ENCODE results near the gene UBQLNL. TPM values are rescaled to one million over a fixed set of nuclear protein-coding genes. Genes with fewer than 3 reads are reported as not detected.

UBQLNL gene
- under 1 TPM; 0.34 to 0.98 (median 0.71) TPM for total RNA-seq

- no peak for TF ChIP-seq CTCF (IDR thresholded peaks at IDR 0.05; ENCODE audit: low read depth)
These were observed at the start of gene UBQLNL for GRCh38 chr11:5516599-5516998. Gene UBQLNL, minus strand, starts transcription at chr11:5516699. Its CDS starts 258 bp downstream, at chr11:5516441.

GRCh38 chr11:5564259-5565019, 47.9 kb upstream of the UBQLNL start:
- TF ChIP-seq CTCF (IDR thresholded peaks at IDR 0.05; ENCODE audit: low read depth) = no peak

GRCh38 chr11:5557751-5558150, 41.3 kb upstream of the UBQLNL start:
- no peak for TF ChIP-seq CTCF (IDR thresholded peaks at IDR 0.05; ENCODE audit: low read depth)

- TF ChIP-seq CTCF (IDR thresholded peaks at IDR 0.05; ENCODE audit: low read depth) = no peak
These were observed 40.2 kb upstream of the UBQLNL start for GRCh38 chr11:5556596-5557188.

- TF ChIP-seq CTCF (IDR thresholded peaks at IDR 0.05; ENCODE audit: low read depth) = no peak
These were observed 36.8 kb upstream of the UBQLNL start for GRCh38 chr11:5553343-5553742.

- no peak for TF ChIP-seq CTCF (IDR thresholded peaks at IDR 0.05; ENCODE audit: low read depth)
These were observed 34.1 kb upstream of the UBQLNL start for GRCh38 chr11:5550440-5551095.

GRCh38 chr11:5548440-5548839, 31.9 kb upstream of the UBQLNL start, which contains the start of gene OR52H1:
Gene OR52H1, minus strand, starts transcription at chr11:5548540. Its CDS starts 3,035 bp downstream, at chr11:5545505.
- no peak for TF ChIP-seq CTCF (IDR thresholded peaks at IDR 0.05; ENCODE audit: low read depth)
